GM21737 (cell line): Measurements from ENCODE around the gene RAB3IP.
A peak's percentile ranks its signal among the peaks of the same experiment; 100 is the strongest.

Experiments used
- ATAC-seq: cut with Tn5 transposase; IDR thresholded peaks from one replicate; pipeline ENCODE4 v1.9.1; 2021; ENCODE audit warnings: mild to moderate bottlenecking, moderate library complexity; ENCODE audit not compliant: unreplicated experiment

Gene RAB3IP

GRCh38 chr12:69738351-69739286 lies at the start of gene RAB3IP:
TSS of gene RAB3IP (plus strand) at chr12:69738860. CDS start at chr12:69755409, 16,549 bp downstream.
- peak; percentile 88 for ATAC-seq

GRCh38 chr12:69689638-69690037 lies 49.0 kb upstream of the RAB3IP start:
- no peak for ATAC-seq

GRCh38 chr12:69694123-69694522 lies 44.5 kb upstream of the RAB3IP start:
- no peak for ATAC-seq

GRCh38 chr12:69698054-69698453 lies 40.6 kb upstream of the RAB3IP start:
- ATAC-seq: no peak

- no peak for ATAC-seq
Measured at GRCh38 chr12:69698769-69699540, 39.7 kb upstream of the RAB3IP start, which contains the start of gene BEST3. TSS of gene BEST3 (minus strand) at chr12:69699303. CDS start at chr12:69697798, 1,505 bp downstream.

GRCh38 chr12:69701826-69702225 lies 36.8 kb upstream of the RAB3IP start:
- no peak for ATAC-seq

GRCh38 chr12:69703146-69703642 lies 35.5 kb upstream of the RAB3IP start:
- no peak for ATAC-seq

GRCh38 chr12:69704357-69704756 lies 34.3 kb upstream of the RAB3IP start:
- no peak for ATAC-seq

GRCh38 chr12:69708649-69709048 lies 30.0 kb upstream of the RAB3IP start:
- ATAC-seq: no peak

GRCh38 chr12:69712826-69713225 lies 25.8 kb upstream of the RAB3IP start:
- ATAC-seq: no peak

- no peak for ATAC-seq
Measured at GRCh38 chr12:69714542-69714941, 24.1 kb upstream of the RAB3IP start.

GRCh38 chr12:69719336-69720316 lies 19.0 kb upstream of the RAB3IP start:
- ATAC-seq: no peak

- ATAC-seq: no peak
Measured at GRCh38 chr12:69720750-69721149, 17.9 kb upstream of the RAB3IP start.

- ATAC-seq: no peak
Measured at GRCh38 chr12:69726922-69727321, 11.7 kb upstream of the RAB3IP start.

- ATAC-seq: no peak
Measured at GRCh38 chr12:69732088-69732487, 6.6 kb upstream of the RAB3IP start.

GRCh38 chr12:69733638-69734037 lies 5.0 kb upstream of the RAB3IP start:
- no peak for ATAC-seq

- ATAC-seq: peak; percentile 38
Measured at GRCh38 chr12:69739287-69740191, 879 bp downstream of the RAB3IP start.

GRCh38 chr12:69744109-69744508 lies 5.4 kb downstream of the RAB3IP start:
- no peak for ATAC-seq

- ATAC-seq: no peak
Measured at GRCh38 chr12:69751476-69751875, 12.8 kb downstream of the RAB3IP start.
